AG10803 (cell line): ENCODE results near the gene NECAB3.
A peak's percentile ranks its signal among the peaks of the same experiment; 100 is the strongest.

Experiments
- DNase-seq: peaks from one replicate; pipeline ENCODE4 v3.0.0; 2010; ENCODE audit warnings: low read depth
- H3K4me3 ChIP-seq: 2 replicates; pipeline ENCODE4 v1.5.1; 2011; ENCODE audit warnings: mild to moderate bottlenecking, low read length, control low read depth
- CTCF ChIP-seq: conservative IDR thresholded peaks from 2 replicates; pipeline ENCODE4 v1.5.1; 2011; ENCODE audit warnings: mild to moderate bottlenecking, low read length, control low read depth, inconsistent platforms

NECAB3 gene

GRCh38 chr20:33687370-33687915 lies 13.2 kb upstream of the NECAB3 start:
- TF ChIP-seq CTCF: no peak
- no peak overlapping the region for H3K4me3 ChIP-seq
- no peak for DNase-seq

GRCh38 chr20:33686984-33687366 lies 12.7 kb upstream of the NECAB3 start:
- no peak for DNase-seq
- H3K4me3 ChIP-seq: peak overlapping the region; percentile 62
- no peak for TF ChIP-seq CTCF

GRCh38 chr20:33686100-33686983 lies 12.1 kb upstream of the NECAB3 start, which contains the start of gene E2F1:
Gene E2F1, minus strand, starts transcription at chr20:33686385. Its CDS starts 121 bp downstream, at chr20:33686264.
- TF ChIP-seq CTCF: peak; percentile 20
- peak; percentile 88 for DNase-seq
- peak within 1 kb of the TSS; percentile 62 for H3K4me3 ChIP-seq

GRCh38 chr20:33685328-33686099 lies 11.3 kb upstream of the NECAB3 start:
- H3K4me3 ChIP-seq: peak overlapping the region; percentile 53

GRCh38 chr20:33684533-33685327 lies 10.5 kb upstream of the NECAB3 start:
- H3K4me3 ChIP-seq: peak overlapping the region; percentile 53; the same call in 1 of the 2 replicates
- no peak for TF ChIP-seq CTCF
- DNase-seq: no peak

More at GRCh38 chr20:33685328-33686099, 11.3 kb upstream of the NECAB3 start:
- no peak for DNase-seq
- no peak for TF ChIP-seq CTCF

- no peak overlapping the region for H3K4me3 ChIP-seq
- no peak for TF ChIP-seq CTCF
- no peak for DNase-seq
Observed at GRCh38 chr20:33681728-33682353, 7.6 kb upstream of the NECAB3 start.
